Erythroblast (primary cell): Measurements from ENCODE around the gene C1orf226.

Source experiments
- GATA1 ChIP-seq: IDR thresholded peaks from 2 replicates; pipeline ENCODE4 v1.6.1; 2011; ENCODE audit warnings: low read depth, mild to moderate bottlenecking, control low read depth, low read length, moderate library complexity
- POLR2A ChIP-seq: IDR thresholded peaks from 2 replicates; pipeline ENCODE4 v1.6.1; 2011; ENCODE audit warnings: mild to moderate bottlenecking, low read length

- TF ChIP-seq POLR2A = no peak
- no peak for TF ChIP-seq GATA1
Observed at GRCh38 chr1:162361349-162361748, 20.2 kb upstream of the C1orf226 start.
